Stimulated activated CD4-positive, alpha-beta T cell treated with anti-CD3 and anti-CD28 coated beads, TNF-alpha, amount 100 ng/mL, for 48 hours (primary cell): ENCODE results near the gene TDRD1.

Experiments used
- DNase-seq, 3 donors: peaks; one replicate each; pipeline ENCODE4 v3.0.0-alpha.2; 2020; ENCODE audit warnings: low read depth in 3 of 3

The TDRD1 gene

DNA sequence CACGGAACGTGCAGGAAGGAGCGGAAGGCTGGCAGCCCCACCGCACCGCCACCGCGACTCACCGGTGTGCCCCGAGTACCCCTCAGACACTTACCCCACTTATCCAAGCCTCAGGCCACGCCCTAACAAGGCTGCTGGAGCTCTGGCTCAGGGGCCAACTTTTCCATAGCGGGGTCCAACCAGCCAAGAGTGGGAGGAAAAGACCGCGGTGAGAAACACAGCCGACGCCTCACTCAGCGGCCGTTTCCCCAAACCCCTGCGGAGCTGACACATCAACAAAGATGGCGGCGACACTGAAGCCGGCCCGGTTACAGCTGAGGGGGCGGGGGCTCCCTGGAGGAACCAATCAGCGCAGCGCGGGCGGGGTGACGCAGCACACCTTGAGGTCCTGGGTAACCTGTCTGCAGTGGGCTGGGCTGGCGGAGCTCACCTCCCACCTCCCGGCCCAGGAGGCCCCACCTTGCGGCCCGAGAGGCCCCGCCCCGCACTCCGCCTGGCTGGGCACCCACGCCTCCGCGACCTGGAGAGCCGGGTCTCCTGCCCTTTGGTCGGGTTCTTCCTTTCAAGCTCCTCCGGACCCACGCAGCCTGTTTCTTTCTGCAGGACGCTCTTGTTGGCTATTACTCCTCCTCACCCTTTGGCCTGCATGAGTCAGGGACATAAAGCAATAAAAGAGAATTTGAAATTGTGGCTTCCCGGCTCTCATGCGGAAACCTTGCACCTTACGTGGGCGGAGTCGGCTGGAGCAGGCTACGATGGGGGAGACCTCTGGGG, 5.0 kb upstream of the TDRD1 start, which contains the start of gene CCDC186:
Gene CCDC186, minus strand, starts transcription at position 283 of the 774 bp plus-strand sequence. CDS start 10,935 bp downstream, outside the sequence.
- peak; percentile 95 to 98 (median 97) for DNase-seq

- DNase-seq = no peak
Measured at GRCh38 chr10:114174695-114175188, 4.4 kb upstream of the TDRD1 start.

DNA sequence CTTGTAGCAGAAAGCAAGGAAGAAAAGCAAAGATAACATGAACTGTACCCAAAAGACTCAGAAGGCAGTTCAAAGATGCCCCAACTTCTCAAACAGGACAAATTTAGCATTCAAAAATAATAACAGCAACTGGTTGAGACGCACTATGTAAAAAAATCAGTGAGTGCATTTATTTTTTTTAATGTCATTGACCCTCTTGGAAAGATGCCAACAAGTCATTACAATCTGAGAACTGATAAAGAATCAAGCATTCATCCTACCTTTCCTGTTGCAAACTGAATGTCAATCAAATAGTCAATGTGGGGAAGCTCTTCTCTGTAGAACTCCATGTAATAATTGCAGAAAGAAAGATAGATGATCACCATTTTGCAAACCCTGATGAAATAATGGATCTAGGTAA, 3.5 kb upstream of the TDRD1 start:
- DNase-seq = no peak

GRCh38 chr10:114176511-114176910, 2.6 kb upstream of the TDRD1 start:
- no peak for DNase-seq

GRCh38 chr10:114179747-114180146, 594 bp downstream of the TDRD1 start:
- DNase-seq = no peak

DNA sequence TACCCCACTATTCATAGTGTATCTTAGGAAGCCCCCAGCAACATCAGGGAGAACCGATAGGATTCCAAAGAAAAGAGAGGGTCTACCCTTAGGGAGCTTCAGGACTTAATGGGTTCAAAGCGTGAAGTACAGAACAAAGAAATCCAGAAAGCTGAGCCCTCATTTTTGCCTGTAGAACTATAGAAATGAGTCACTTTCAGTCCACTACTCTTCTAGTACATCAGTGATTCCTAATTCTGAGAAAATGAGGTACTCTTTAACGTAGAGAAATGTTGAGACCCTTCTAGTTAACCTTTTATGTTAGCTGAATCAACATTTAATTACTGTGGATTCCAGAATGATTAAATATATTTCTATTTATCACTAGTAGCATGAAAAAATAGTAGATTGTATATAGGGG, 1.8 kb downstream of the TDRD1 start:
- DNase-seq = no peak

DNA sequence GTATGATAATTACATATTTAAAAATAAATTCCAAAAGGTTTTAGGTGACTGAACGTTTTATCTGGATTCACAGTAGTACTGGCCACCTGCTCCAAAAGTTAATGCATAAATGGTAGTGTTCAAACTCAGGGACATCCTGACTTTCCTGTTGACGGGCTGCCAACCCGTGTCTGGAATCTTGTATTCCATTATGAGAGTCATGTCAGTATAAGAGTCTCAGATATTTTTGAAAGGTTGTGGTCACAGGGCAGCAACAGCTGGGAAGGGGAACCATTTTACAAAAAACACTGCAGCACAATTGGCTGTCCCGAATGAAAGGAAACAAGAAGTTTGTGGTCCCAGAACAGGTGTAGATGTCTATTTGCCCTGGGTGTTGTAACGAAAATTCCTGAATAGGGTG, 2.8 kb downstream of the TDRD1 start:
- no peak for DNase-seq

GRCh38 chr10:114183563-114183962, 4.4 kb downstream of the TDRD1 start:
- DNase-seq = no peak

GRCh38 chr10:114184276-114184675, 5.1 kb downstream of the TDRD1 start:
- DNase-seq = no peak

GRCh38 chr10:114188001-114188400, 8.8 kb downstream of the TDRD1 start:
- DNase-seq = no peak

DNA sequence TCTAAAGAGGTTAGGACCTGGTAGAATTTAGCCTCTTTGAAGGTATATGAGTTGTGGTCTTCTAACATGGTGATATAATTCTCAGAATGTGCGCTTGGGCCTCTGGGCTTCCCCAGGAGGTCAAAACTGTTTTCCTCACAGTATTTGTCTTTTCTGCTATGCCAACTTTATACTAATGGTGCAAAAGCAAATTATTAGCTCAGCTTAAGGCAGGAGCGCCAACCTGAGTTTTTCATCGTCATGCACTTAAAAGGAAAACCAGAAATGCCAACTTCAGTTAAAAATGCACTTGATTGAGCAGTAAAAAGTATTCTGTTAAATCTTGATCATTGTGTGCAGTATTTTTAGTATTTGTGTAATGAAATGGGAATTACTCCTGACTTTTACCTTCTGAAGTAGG, 9.7 kb downstream of the TDRD1 start:
- DNase-seq = no peak

DNA sequence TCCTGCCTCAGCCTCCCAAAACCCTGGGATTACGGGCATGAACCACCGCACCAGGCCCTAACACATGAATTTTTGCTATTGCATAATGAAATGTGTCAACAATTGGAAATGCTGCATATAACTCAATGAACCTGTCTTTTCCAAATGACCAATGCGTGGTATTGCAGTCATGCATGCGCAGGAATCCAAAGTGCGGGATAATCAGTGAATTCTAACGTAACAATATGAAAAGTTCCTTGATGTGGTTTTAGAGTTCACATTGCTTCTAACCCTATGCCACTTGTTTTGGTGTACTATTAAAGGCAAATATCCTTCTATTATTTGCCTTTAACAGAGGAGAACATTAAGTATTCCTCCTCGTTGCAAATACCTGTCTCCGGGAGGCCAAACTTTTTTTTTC, 10.5 kb downstream of the TDRD1 start:
- DNase-seq = no peak

GRCh38 chr10:114195079-114195478, 15.9 kb downstream of the TDRD1 start:
- no peak for DNase-seq

DNA sequence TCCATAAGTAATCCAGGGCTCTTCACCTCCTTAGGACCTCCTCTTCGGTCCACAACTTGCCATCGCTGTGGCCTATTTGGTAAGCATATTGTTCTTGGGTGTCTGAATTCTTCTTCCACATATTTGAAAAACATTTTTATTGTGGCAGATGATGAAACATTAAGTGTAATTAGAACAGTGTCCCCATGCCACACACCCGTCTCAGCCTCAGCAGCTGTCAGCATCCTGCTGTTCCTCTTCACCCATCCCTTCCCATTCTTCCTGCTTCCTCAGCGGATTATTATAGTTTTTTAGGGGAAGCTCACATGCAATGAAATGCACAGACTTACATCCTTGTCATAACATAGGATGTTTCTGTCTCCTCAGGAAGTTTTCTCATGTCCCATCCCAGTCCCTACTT, 20.1 kb downstream of the TDRD1 start:
- no peak for DNase-seq

- DNase-seq = no peak
Measured at GRCh38 chr10:114202812-114203211, 23.7 kb downstream of the TDRD1 start.

GRCh38 chr10:114206902-114207301, 27.7 kb downstream of the TDRD1 start:
- DNase-seq = no peak

DNA sequence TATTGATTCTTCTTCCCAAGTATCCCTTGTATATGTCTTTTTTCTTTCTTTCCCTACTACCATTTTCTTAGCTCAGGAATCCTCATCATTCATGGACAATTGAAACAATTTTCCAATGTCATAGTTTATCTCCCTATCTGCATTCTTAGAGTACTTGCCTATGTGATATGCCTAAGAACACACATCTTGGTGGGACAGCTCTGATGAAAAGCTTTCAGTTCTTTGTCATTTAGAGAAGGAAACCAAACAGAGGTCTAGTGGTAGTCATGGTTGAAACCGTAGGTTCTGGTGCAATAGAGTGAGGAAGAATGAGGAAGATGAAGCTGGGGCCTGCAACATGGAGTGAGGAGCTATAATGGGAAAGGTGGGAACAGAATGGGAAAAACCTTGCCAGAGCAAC, 28.2 kb downstream of the TDRD1 start:
- DNase-seq = no peak

- no peak for DNase-seq
Measured at GRCh38 chr10:114208351-114208750, 29.2 kb downstream of the TDRD1 start.

DNA sequence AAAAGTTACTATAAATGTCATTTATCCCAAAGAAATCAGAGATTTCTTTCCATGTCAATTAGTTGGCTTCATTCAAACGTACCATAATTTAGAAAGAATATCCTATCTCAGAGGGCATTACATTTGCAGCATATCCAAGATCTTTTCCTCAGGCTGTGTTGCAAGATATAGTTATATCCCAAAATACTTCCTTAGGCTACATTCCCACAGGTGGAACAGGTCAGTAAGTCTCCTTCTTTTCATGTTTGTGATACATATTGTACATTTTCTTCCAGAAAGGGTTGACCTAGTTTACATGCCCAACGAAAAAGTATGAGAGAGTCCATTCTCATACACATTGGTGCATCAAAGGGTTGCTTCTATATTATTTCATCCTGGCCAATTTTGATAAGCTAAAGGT, 33.0 kb downstream of the TDRD1 start:
- no peak for DNase-seq

- no peak for DNase-seq
Measured at GRCh38 chr10:114215033-114215432, 35.9 kb downstream of the TDRD1 start.

- no peak for DNase-seq
Measured at GRCh38 chr10:114220281-114220680, 41.1 kb downstream of the TDRD1 start.

DNA sequence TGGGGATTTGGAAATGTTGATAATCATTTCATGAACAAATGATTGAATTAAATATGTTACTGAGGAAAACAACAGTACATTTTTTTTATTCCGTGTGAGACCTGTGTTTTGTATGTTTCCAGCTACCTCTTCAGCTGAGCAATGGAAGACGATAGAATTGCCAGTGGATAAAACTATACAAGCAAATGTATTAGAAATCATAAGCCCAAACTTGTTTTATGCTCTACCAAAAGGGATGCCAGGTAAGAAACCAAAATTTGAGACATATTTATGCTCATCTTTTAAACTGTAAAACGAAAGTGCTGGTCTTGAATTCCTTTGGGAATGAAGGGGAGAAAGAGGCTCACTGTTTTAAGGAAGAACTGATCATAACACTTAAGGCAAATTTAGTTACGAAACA, 42.1 kb downstream of the TDRD1 start:
- DNase-seq = no peak

- no peak for DNase-seq
Measured at GRCh38 chr10:114223066-114223465, 43.9 kb downstream of the TDRD1 start.

DNA sequence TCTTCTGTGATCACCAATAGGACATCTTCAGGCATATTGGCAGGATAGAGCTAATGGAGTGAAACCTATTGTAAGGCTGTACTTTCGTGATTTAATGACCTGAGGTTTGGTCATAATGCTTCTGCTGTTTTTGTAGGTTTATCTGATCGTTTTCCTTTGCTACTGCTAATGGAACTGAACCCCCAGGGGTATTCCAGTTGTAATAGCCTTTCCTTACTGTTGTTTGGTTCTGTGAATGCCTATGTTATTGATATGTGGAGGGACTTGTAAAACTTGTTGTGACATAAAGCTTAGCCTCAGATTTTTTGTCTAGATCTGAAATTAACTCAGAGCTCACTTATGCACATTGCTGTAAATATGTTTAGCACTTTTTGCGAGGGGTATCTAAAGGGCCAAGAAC, 49.0 kb downstream of the TDRD1 start:
- DNase-seq = no peak
